22Rv1 (cell line): Measurements from ENCODE around the gene PITPNM3.

Experiments used
- CTCF ChIP-seq: fragments of 450-650 bp; IDR thresholded peaks from 2 replicates; pipeline ENCODE4 v1.5.1; 2017; ENCODE audit warnings: mild to moderate bottlenecking
- ZFX ChIP-seq: fragments of 450-650 bp; IDR thresholded peaks from 2 replicates; pipeline ENCODE4 v1.6.1; 2017; ENCODE audit warnings: antibody characterized with exemption, borderline replicate concordance

- TF ChIP-seq CTCF (no peak), ZFX (no peak)
Measured at GRCh38 chr17:6498901-6499540, 57.3 kb downstream of the PITPNM3 start.
